Measurements from ENCODE around the gene RBM15B.

DNA sequence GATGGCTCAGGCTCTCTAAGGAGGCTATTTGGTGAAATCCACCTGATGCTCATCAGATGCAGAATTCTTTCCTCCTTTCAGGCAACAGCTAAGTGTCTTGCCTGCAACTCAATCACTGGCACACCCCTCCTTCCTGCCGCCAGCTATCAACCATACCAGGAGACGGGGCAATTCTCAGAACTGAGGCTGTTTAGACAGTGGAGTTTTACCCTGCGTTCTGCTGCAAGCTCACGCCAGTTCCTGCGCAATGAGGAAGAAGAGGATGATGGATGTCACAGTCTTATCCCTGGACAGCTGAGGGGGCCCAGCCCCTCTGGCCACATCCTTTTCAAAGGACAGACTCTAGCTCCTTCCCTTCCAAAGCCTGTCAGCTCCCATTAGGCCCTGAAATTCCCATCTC lies 13.0 kb upstream of the RBM15B start:
- TF ChIP-seq, protein P1, sequence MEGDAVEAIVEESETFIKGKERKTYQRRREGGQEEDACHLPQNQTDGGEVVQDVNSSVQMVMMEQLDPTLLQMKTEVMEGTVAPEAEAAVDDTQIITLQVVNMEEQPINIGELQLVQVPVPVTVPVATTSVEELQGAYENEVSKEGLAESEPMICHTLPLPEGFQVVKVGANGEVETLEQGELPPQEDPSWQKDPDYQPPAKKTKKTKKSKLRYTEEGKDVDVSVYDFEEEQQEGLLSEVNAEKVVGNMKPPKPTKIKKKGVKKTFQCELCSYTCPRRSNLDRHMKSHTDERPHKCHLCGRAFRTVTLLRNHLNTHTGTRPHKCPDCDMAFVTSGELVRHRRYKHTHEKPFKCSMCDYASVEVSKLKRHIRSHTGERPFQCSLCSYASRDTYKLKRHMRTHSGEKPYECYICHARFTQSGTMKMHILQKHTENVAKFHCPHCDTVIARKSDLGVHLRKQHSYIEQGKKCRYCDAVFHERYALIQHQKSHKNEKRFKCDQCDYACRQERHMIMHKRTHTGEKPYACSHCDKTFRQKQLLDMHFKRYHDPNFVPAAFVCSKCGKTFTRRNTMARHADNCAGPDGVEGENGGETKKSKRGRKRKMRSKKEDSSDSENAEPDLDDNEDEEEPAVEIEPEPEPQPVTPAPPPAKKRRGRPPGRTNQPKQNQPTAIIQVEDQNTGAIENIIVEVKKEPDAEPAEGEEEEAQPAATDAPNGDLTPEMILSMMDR (IDR thresholded peaks at IDR 0.05): no peak
- TF ChIP-seq POLR2A (IDR thresholded peaks at IDR 0.05): no peak

All from testis (tissue), 2 donors.